Mesendoderm (in vitro differentiated cells): Measurements from ENCODE around the gene TLX1.

Experiments used
- DNase-seq: peaks from one replicate; pipeline ENCODE4 v3.0.0; 2013
- H2AK5ac ChIP-seq: 2 replicates; pipeline ENCODE4 v1.6.1; 2013; ENCODE audit warnings: low read length, inconsistent platforms
- H2BK120ac ChIP-seq: 2 replicates; pipeline ENCODE4 v1.6.1; 2013; ENCODE audit warnings: low read depth, mild to moderate bottlenecking, low read length, moderate library complexity, mixed read lengths
- H2BK15ac ChIP-seq: replicated peaks from 2 replicates; pipeline ENCODE4 v1.6.1; 2013; ENCODE audit warnings: low read depth, mild to moderate bottlenecking, moderate library complexity
- H2BK5ac ChIP-seq: 2 replicates; pipeline ENCODE4 v1.6.1; 2013; ENCODE audit warnings: low read length, inconsistent platforms
- H3K18ac ChIP-seq: 2 replicates; pipeline ENCODE4 v1.6.1; 2013; ENCODE audit warnings: mild to moderate bottlenecking, low read length, mixed read lengths
- H3K23ac ChIP-seq: one replicate; pipeline ENCODE4 v1.6.1; 2013; ENCODE audit warnings: low read length
- H3K27ac ChIP-seq: 2 replicates; pipeline ENCODE4 v1.5.1; 2013; ENCODE audit warnings: low read depth, mild to moderate bottlenecking, inconsistent platforms, low read length, moderate library complexity
- H3K27me3 ChIP-seq: 2 replicates; pipeline ENCODE4 v1.6.1; 2013; ENCODE audit warnings: low read length, control low read depth, mild to moderate bottlenecking, inconsistent platforms; ENCODE audit not compliant: insufficient read depth, poor library complexity
- H3K36me3 ChIP-seq: 2 replicates; pipeline ENCODE4 v1.6.1; 2013; ENCODE audit warnings: low read length, inconsistent platforms; ENCODE audit not compliant: control insufficient read depth, insufficient read depth
- H3K4ac ChIP-seq: one replicate; pipeline ENCODE4 v1.6.1; 2013; ENCODE audit warnings: low read depth, mild to moderate bottlenecking, low read length, moderate library complexity
- H3K4me1 ChIP-seq: 2 replicates; pipeline ENCODE4 v1.6.1; 2013; ENCODE audit warnings: low read depth, low read length, inconsistent platforms; ENCODE audit not compliant: control insufficient read depth
- H3K4me2 ChIP-seq: 2 replicates; pipeline ENCODE4 v1.6.1; 2013; ENCODE audit warnings: low read length
- H3K4me3 ChIP-seq: 2 replicates; pipeline ENCODE4 v1.5.1; 2013; ENCODE audit warnings: mild to moderate bottlenecking, low read length
- H3K56ac ChIP-seq: one replicate; pipeline ENCODE4 v1.6.1; 2013; ENCODE audit warnings: low read length
- H3K79me1 ChIP-seq: 2 replicates; pipeline ENCODE4 v1.6.1; 2013; ENCODE audit warnings: low read length, inconsistent platforms
- H3K79me2 ChIP-seq: 2 replicates; pipeline ENCODE4 v1.6.1; 2013; ENCODE audit warnings: mild to moderate bottlenecking, low read length; ENCODE audit not compliant: control insufficient read depth, insufficient read depth
- H3K9ac ChIP-seq: 2 replicates; pipeline ENCODE4 v1.6.1; 2013; ENCODE audit warnings: low read length, inconsistent platforms
- H4K5ac ChIP-seq: one replicate; pipeline ENCODE4 v1.6.1; 2013; ENCODE audit warnings: low read length
- H4K8ac ChIP-seq: one replicate; pipeline ENCODE4 v1.6.1; 2013; ENCODE audit warnings: low read depth, mild to moderate bottlenecking, control low read depth, low read length, moderate library complexity
- WGBS: extraction: QIAGEN DNeasy Blood & Tissue Kit; methylation state at CpG from one replicate; pipeline ENCODE4 v1.1.7; 2013; ENCODE audit warnings: low lambda C conversion rate, missing lambda C conversion rate; ENCODE audit not compliant: insufficient coverage; ENCODE audit errors: extremely low coverage; 5-methylcytosine and 5-hydroxymethylcytosine counted together

The TLX1 gene

DNA sequence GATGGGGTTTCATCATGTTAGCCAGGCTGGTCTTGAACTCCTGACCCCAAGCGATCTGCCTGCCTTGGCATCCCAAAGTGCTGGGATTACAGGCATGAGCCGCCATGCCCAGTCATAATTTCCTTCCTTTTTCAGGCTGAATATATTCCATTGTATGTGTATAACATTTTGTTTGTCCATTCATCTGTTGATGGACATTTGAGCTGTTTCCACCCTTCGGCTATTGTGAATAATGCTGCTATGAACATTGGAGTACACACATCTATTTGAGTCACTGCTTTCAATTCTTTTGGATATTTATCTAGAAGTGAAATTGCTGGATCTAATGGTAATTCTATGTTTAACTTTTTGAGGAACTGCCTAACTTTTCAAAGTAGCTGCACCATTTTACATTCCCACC is 34.6 kb downstream of the TLX1 start:
- no peak overlapping the region for H3K23ac ChIP-seq
- no peak overlapping the region for H4K5ac ChIP-seq
- H3K36me3 ChIP-seq, result no peaks in the 10 kb centered on the region
- no CpG with 5 or more reads among the region's 3 CpGs for WGBS
- H3K4me3 ChIP-seq, result no peak overlapping the region
- H2BK120ac ChIP-seq, result no peak overlapping the region
- no peak overlapping the region for H3K56ac ChIP-seq
- no peak overlapping the region for H2BK15ac ChIP-seq
- no peak overlapping the region for H3K18ac ChIP-seq
- H3K4me2 ChIP-seq, result no peak overlapping the region
- no peak overlapping the region for H3K9ac ChIP-seq
- H4K8ac ChIP-seq, result no peak overlapping the region
- no peak overlapping the region for H3K4ac ChIP-seq
- DNase-seq, result no peak
- no peaks in the 10 kb centered on the region for H3K79me2 ChIP-seq
- no peak overlapping the region for H3K27ac ChIP-seq
- no peak overlapping the region for H2BK5ac ChIP-seq
- H3K79me1 ChIP-seq, result no peaks in the 10 kb centered on the region
- H3K27me3 ChIP-seq, result no peaks in the 10 kb centered on the region
- no peak overlapping the region for H2AK5ac ChIP-seq
- no peaks in the 10 kb centered on the region for H3K4me1 ChIP-seq

- no peak overlapping the region for H4K5ac ChIP-seq
- no peak overlapping the region for H4K8ac ChIP-seq
- no peak for DNase-seq
- no peak overlapping the region for H2BK15ac ChIP-seq
- no peak overlapping the region for H3K4me3 ChIP-seq
- H3K27me3 ChIP-seq, result no peaks in the 10 kb centered on the region
- H3K18ac ChIP-seq, result no peak overlapping the region
- no CpG with 5 or more reads among the region's 2 CpGs for WGBS
- no peak overlapping the region for H3K56ac ChIP-seq
- no peaks in the 10 kb centered on the region for H3K79me1 ChIP-seq
- no peak overlapping the region for H3K23ac ChIP-seq
- H2AK5ac ChIP-seq, result no peak overlapping the region
- H3K4me1 ChIP-seq, result no peaks in the 10 kb centered on the region
- no peak overlapping the region for H2BK120ac ChIP-seq
- H3K4me2 ChIP-seq, result no peak overlapping the region
- H3K27ac ChIP-seq, result no peak overlapping the region
- no peaks in the 10 kb centered on the region for H3K36me3 ChIP-seq
- H2BK5ac ChIP-seq, result no peak overlapping the region
- no peak overlapping the region for H3K9ac ChIP-seq
- no peak overlapping the region for H3K4ac ChIP-seq
- H3K79me2 ChIP-seq, result no peaks in the 10 kb centered on the region
Measured at GRCh38 chr10:101166430-101166829, 35.3 kb downstream of the TLX1 start.

DNA sequence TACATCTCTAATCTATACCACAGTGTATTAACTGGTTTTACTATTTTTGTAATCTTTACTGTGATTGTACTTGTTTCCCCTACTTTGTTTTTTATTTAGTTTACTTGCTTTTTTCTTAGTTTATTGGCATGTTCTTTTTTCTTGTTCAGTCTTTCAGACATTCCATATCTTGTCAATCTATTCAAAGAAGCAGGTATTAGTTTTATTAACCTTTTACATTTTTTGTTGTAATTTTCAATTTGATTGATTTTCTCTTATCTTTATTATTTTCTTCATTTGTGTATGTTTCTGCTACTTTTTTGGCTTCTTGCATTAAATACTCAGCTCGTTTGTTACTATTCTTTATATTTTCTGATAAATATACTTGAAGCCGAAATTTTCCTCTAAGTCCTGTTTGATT is 41.6 kb downstream of the TLX1 start:
- no peak overlapping the region for H2AK5ac ChIP-seq

GRCh38 chr10:101174319-101174718 is 43.2 kb downstream of the TLX1 start:
- DNase-seq, result no peak
- Histone ChIP-seq H3K23ac (no peak overlapping the region), H3K27me3 (no peaks in the 10 kb centered on the region), H3K4me1 (no peaks in the 10 kb centered on the region), H3K79me2 (no peaks in the 10 kb centered on the region), H3K27ac (no peak overlapping the region), H2BK15ac (no peak overlapping the region), H3K56ac (no peak overlapping the region), H3K4me2 (no peak overlapping the region), H2AK5ac (no peak overlapping the region), H3K9ac (no peak overlapping the region), H2BK5ac (no peak overlapping the region), H3K4me3 (no peak overlapping the region), H3K4ac (no peak overlapping the region), H3K36me3 (no peaks in the 10 kb centered on the region), H3K79me1 (no peaks in the 10 kb centered on the region), H2BK120ac (no peak overlapping the region), H4K5ac (no peak overlapping the region), H4K8ac (no peak overlapping the region), H3K18ac (no peak overlapping the region)
- WGBS, result no CpG with 5 or more reads among the region's 2 CpGs

More for the DNA sequence above, 41.6 kb downstream of the TLX1 start:
- Histone ChIP-seq H4K5ac (no peak overlapping the region), H3K79me2 (no peaks in the 10 kb centered on the region), H4K8ac (no peak overlapping the region), H2BK15ac (no peak overlapping the region), H3K56ac (no peak overlapping the region), H2BK5ac (no peak overlapping the region), H3K4me1 (no peaks in the 10 kb centered on the region), H3K79me1 (no peaks in the 10 kb centered on the region), H3K27me3 (no peaks in the 10 kb centered on the region), H3K23ac (no peak overlapping the region), H2BK120ac (no peak overlapping the region), H3K27ac (no peak overlapping the region), H3K18ac (no peak overlapping the region), H3K36me3 (no peaks in the 10 kb centered on the region), H3K4me3 (no peak overlapping the region), H3K9ac (no peak overlapping the region), H3K4me2 (no peak overlapping the region), H3K4ac (no peak overlapping the region)
- no CpG with 5 or more reads among the region's 2 CpGs for WGBS
- DNase-seq, result no peak

- Histone ChIP-seq H3K18ac (no peak overlapping the region), H2BK15ac (no peak overlapping the region), H3K4ac (no peak overlapping the region), H3K27me3 (no peaks in the 10 kb centered on the region), H2AK5ac (no peak overlapping the region), H3K79me2 (no peaks in the 10 kb centered on the region), H3K56ac (no peak overlapping the region), H3K23ac (no peak overlapping the region), H3K27ac (no peak overlapping the region), H3K36me3 (no peaks in the 10 kb centered on the region), H3K79me1 (no peaks in the 10 kb centered on the region), H2BK120ac (no peak overlapping the region), H3K9ac (no peak overlapping the region), H3K4me2 (no peak overlapping the region), H3K4me1 (no peaks in the 10 kb centered on the region), H2BK5ac (no peak overlapping the region), H4K5ac (no peak overlapping the region), H4K8ac (no peak overlapping the region), H3K4me3 (no peak overlapping the region)
- WGBS, result no CpG with 5 or more reads among the region's 4 CpGs
- peak; percentile 31 for DNase-seq
Measured at GRCh38 chr10:101176577-101176976, 45.5 kb downstream of the TLX1 start.

DNA sequence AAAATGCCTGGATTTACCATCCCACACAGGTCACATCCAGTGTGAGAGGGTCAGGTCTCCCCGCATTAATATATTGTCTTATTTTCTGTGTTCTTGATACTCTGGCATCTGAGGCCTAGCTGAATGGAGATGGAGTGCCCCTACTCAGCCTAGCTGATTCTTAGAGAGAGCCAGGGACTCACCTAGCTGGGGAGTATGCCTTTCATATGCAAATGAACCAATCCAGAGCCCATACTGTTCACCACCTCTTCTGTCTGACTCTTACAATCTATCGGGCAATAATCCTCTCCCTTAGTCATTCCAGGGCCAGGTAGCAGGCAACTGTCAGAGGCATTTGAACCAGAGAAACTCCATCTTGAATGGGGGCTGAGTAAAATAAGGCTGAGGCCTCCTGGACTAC is 51.8 kb downstream of the TLX1 start:
- no peak overlapping the region for H2BK15ac ChIP-seq
- no peak overlapping the region for H3K27ac ChIP-seq
- H2AK5ac ChIP-seq, result no peak overlapping the region
- no peaks in the 10 kb centered on the region for H3K36me3 ChIP-seq
- no peaks in the 10 kb centered on the region for H3K79me1 ChIP-seq
- no peaks in the 10 kb centered on the region for H3K79me2 ChIP-seq
- no peak overlapping the region for H3K4ac ChIP-seq
- no peak overlapping the region for H4K8ac ChIP-seq
- H3K4me2 ChIP-seq, result no peak overlapping the region
- H3K18ac ChIP-seq, result no peak overlapping the region
- WGBS, result no CpG with 5 or more reads among the region's 2 CpGs
- no peak overlapping the region for H4K5ac ChIP-seq
- H3K9ac ChIP-seq, result no peak overlapping the region
- peaks cover 5% of the 10 kb centered on the region for H3K4me1 ChIP-seq
- H2BK120ac ChIP-seq, result no peak overlapping the region
- no peak overlapping the region for H3K4me3 ChIP-seq
- DNase-seq, result no peak
- H3K56ac ChIP-seq, result no peak overlapping the region
- H3K23ac ChIP-seq, result no peak overlapping the region
- H2BK5ac ChIP-seq, result no peak overlapping the region
- no peaks in the 10 kb centered on the region for H3K27me3 ChIP-seq
